Pulmonary artery endothelial cell (primary cell): ENCODE measurements around the gene SLC2A8. TPM values are rescaled to one million over a fixed set of nuclear protein-coding genes. Genes with fewer than 3 reads are reported as not detected.

Experiments used
- DNase-seq: peaks from one replicate; pipeline ENCODE4 v3.0.0-alpha.2; 2011; ENCODE audit warnings: low read depth, low spot score
- total RNA-seq: library from RNA; depleted of rRNA; stranded (reverse); fragments of >200 nt; gene quantifications from 2 replicates; pipeline ENCODE4 v1.2.3, GENCODE V29; 2014

Gene SLC2A8
- total RNA-seq, 1 donor from 2014 or later, result 9.4 TPM

GRCh38 chr9:127457191-127457878 is 60.4 kb downstream of the SLC2A8 start:
- no peak for DNase-seq

Other genes with a start within 250 kb of the SLC2A8 start
- gene GARNL3, start 132.4 kb upstream of the SLC2A8 start, total RNA-seq, result 3.1 and 4.4 TPM in 2 replicates
- gene ZNF79, start 27.2 kb downstream of the SLC2A8 start, total RNA-seq, result 9.4 and 13.1 TPM in 2 replicates
- gene RPL12, start 54.2 kb downstream of the SLC2A8 start, total RNA-seq, result 1,065 and 1,838 TPM in 2 replicates
- gene LRSAM1, start 54.3 kb downstream of the SLC2A8 start, total RNA-seq, result 11.4 and 11.7 TPM in 2 replicates
- 16.0 and 19.0 TPM in 2 replicates for gene STXBP1, start 215.1 kb downstream of the SLC2A8 start, total RNA-seq